PFSK-1 (cell line): ENCODE data around the gene WRAP73.

Experiments
- FOXP2 ChIP-seq: optimal IDR thresholded peaks from 2 replicates; pipeline ENCODE3; 2011; ENCODE audit warnings: borderline replicate concordance, control low read depth, inconsistent platforms; ENCODE audit not compliant: insufficient read depth; ENCODE audit errors: extremely low read length, extremely low read depth
- POLR2AphosphoS5 ChIP-seq: IDR thresholded peaks from 2 replicates; pipeline ENCODE4 v1.6.1; 2012; ENCODE audit warnings: low read depth, mild to moderate bottlenecking, control low read depth, low read length, moderate library complexity
- REST ChIP-seq, 2 experiments: IDR thresholded peaks; 2 replicates each; pipeline versions ENCODE4 v1.6.1 to v1.8.0; 2011 to 2012; ENCODE audit warnings: low read depth in 2 of 2, low read length in 2 of 2, control low read depth in 1 of 2, inconsistent platforms in 1 of 2, mild to moderate bottlenecking in 1 of 2, moderate library complexity in 1 of 2; ENCODE audit not compliant: insufficient read depth in 1 of 2
- SIN3A ChIP-seq: IDR thresholded peaks from 2 replicates; pipeline ENCODE4 v1.6.1; 2012; ENCODE audit warnings: mild to moderate bottlenecking, low read length, moderate library complexity, borderline replicate concordance; ENCODE audit not compliant: insufficient read depth
- TAF1 ChIP-seq: IDR thresholded peaks from 2 replicates; pipeline ENCODE4 v1.6.1; 2012; ENCODE audit warnings: low read length, control low read depth, borderline replicate concordance; ENCODE audit not compliant: insufficient read depth

Gene WRAP73

GRCh38 chr1:3598522-3599285 lies 51.2 kb downstream of the WRAP73 start:
- TF ChIP-seq FOXP2 (no peak), TAF1 (no peak), REST (IDR thresholded peaks at IDR 0.05; ENCODE audit: insufficient read depth in 1 of 2, low read depth in 2 of 2, low read length in 2 of 2) (no peak), SIN3A (no peak)

DNA sequence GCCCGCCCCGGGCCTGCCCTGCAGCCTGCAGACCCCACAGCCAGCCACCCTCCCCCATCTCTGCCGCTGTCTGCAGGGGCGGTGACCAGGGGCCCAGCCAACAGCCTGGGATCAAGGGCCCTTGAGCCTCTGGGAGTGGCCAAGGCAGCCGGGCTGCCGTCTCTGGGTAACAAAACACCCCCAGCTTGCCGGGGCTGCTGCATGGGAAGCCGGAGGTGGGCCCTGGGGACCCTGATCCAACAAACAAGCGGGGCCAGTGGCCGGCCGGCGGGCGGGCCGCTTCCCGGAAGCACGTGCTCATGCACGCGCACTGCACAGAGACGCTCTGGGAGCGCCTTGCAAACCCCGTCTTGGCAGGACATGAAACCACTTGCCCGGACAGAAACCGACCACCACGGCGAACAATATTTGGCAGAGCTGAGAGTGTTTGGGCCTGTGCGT lies 51.8 kb downstream of the WRAP73 start:
- TF ChIP-seq POLR2AphosphoS5 (no peak), SIN3A (no peak), REST (IDR thresholded peaks at IDR 0.05; ENCODE audit: insufficient read depth in 1 of 2, low read depth in 2 of 2, low read length in 2 of 2) (no peak), FOXP2 (no peak), TAF1 (no peak)

DNA sequence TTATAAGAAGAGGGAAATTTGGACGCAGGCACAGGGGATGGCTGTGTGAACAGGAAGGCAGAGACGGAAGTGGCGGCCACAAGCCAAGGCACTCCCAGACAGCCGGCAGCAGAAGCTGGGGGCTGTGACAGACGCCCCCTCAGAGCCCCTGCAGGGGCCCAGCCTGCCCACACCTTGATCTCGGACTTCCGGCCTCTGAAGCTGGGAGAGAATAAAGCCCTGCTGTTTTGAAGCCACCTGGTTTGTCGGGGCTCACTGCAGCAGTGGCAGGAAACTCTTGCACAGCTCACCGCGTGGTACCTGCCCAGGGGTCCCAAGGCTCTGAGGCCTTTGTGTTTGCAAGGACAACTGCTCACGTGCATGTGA lies 52.3 kb downstream of the WRAP73 start:
- TF ChIP-seq FOXP2: no peak
- no peak for TF ChIP-seq SIN3A
- no peak for TF ChIP-seq POLR2AphosphoS5
- no peak for TF ChIP-seq REST (IDR thresholded peaks at IDR 0.05; ENCODE audit: insufficient read depth in 1 of 2, low read depth in 2 of 2, low read length in 2 of 2)
- no peak for TF ChIP-seq TAF1

DNA sequence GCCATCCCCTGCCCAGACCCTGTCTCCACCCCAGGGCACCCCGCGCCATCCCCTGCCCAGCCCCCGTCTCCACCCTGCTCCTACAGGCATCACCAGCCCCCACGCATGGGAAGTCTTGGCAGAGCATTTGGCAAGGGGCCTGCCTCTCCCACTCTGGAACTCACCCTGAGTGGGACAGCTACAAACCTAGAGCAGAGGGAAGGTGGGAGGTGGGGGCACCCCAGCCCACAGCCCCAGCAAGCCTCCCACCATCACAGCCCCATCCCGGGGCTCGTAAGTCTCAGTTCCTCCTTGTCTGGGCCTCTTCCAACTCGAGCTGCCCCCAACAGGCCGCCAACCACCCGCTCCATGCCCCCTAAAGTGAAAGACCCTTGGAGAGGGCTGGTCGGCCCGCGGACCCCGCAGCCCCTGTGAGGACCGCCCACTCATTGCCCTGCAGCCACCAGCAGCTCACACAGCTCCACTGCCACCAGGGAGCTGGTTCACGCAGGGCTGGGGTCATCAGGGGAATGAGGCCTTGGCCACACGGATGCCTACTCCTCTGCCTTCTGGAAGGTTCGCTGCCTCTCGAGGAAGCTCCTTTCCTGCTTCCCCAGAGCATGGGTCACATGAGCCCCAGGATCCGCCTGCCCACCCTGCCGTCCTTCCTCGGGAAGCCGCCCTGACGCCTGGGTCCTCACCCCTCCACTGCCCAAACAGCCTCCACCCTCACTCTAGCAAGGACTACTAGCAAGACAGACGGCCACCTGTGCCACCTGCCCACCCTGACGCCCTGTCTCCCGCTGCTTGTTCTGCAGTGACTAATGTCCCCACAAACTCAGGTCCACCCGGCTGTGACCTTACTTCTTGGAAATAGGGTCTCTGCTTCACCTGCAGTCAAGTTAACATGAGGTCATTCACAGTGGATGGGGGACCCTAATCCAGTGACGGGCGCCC lies 53.0 kb downstream of the WRAP73 start:
- no peak for TF ChIP-seq SIN3A
- TF ChIP-seq REST (IDR thresholded peaks at IDR 0.05; ENCODE audit: insufficient read depth in 1 of 2, low read depth in 2 of 2, low read length in 2 of 2): no peak
- no peak for TF ChIP-seq FOXP2
- no peak for TF ChIP-seq TAF1
- no peak for TF ChIP-seq POLR2AphosphoS5
